Kidney epithelial cell (primary cell): ENCODE measurements around the gene DAAM2. TPM values are rescaled to one million over a fixed set of nuclear protein-coding genes. Genes with fewer than 3 reads are reported as not detected.

Source experiments
- DNase-seq: peaks from one replicate; pipeline ENCODE4 v3.0.0-alpha.2; 2010; ENCODE audit warnings: low read depth
- H3K27me3 ChIP-seq: 2 replicates; pipeline ENCODE4 v1.6.0; 2011; ENCODE audit warnings: low read length; ENCODE audit not compliant: control insufficient read depth, insufficient read depth
- H3K36me3 ChIP-seq: 2 replicates; pipeline ENCODE4 v1.5.1; 2011; ENCODE audit warnings: low read length; ENCODE audit not compliant: control insufficient read depth, insufficient read depth
- H3K4me3 ChIP-seq: 2 replicates; pipeline ENCODE4 v1.5.1; 2011; ENCODE audit warnings: low read depth, mild to moderate bottlenecking, control low read depth, low read length
- total RNA-seq: library from RNA; depleted of rRNA; stranded (reverse); fragments of >200 nt; gene quantifications from 2 replicates; pipeline ENCODE4 v1.2.3, GENCODE V29; 2015
- TF ChIP-seq, protein P1 (sequence below): IDR thresholded peaks from 2 replicates; pipeline ENCODE4 v1.5.1; 2011; ENCODE audit warnings: mild to moderate bottlenecking, moderate library complexity, low read length, control low read depth, inconsistent platforms; ENCODE audit not compliant: insufficient read depth, poor library complexity, severe bottlenecking

DAAM2 gene
- total RNA-seq, 1 donor from 2014 or later = 1.3 TPM

DNA sequence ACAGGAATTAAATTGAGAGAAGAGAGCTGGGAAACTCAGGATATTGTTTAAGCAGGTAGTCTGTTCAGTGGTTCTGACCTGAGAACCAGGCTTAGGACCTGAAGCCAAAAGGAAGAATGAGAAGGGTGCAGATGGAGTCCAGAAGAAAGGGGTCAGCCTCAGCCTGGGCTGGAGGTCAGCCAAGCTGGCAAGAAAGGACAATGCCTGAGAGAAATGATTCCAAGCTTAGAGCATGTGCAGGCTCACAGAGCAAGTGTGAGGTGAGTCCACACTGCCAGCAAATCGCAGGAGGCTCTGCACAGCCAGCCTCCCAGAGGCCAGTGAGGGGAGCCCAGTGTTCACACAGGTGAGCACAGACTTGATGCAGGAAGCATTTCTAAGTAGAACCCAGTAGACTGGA lies 47.3 kb downstream of the DAAM2 start:
- no peaks in the 10 kb centered on the region for H3K36me3 ChIP-seq
- TF ChIP-seq, protein P1, sequence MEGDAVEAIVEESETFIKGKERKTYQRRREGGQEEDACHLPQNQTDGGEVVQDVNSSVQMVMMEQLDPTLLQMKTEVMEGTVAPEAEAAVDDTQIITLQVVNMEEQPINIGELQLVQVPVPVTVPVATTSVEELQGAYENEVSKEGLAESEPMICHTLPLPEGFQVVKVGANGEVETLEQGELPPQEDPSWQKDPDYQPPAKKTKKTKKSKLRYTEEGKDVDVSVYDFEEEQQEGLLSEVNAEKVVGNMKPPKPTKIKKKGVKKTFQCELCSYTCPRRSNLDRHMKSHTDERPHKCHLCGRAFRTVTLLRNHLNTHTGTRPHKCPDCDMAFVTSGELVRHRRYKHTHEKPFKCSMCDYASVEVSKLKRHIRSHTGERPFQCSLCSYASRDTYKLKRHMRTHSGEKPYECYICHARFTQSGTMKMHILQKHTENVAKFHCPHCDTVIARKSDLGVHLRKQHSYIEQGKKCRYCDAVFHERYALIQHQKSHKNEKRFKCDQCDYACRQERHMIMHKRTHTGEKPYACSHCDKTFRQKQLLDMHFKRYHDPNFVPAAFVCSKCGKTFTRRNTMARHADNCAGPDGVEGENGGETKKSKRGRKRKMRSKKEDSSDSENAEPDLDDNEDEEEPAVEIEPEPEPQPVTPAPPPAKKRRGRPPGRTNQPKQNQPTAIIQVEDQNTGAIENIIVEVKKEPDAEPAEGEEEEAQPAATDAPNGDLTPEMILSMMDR = no peak
- H3K27me3 ChIP-seq = no peaks in the 10 kb centered on the region
- DNase-seq = no peak
- no peak overlapping the region for H3K4me3 ChIP-seq

- Histone ChIP-seq H3K4me3 (no peak overlapping the region), H3K27me3 (no peaks in the 10 kb centered on the region), H3K36me3 (no peaks in the 10 kb centered on the region)
- DNase-seq = no peak
- TF ChIP-seq, protein P1 = no peak
Measured at GRCh38 chr6:39840781-39841180, 48.6 kb downstream of the DAAM2 start.

GRCh38 chr6:39841291-39841690 lies 49.1 kb downstream of the DAAM2 start:
- Histone ChIP-seq H3K27me3 (no peaks in the 10 kb centered on the region), H3K36me3 (no peaks in the 10 kb centered on the region), H3K4me3 (no peak overlapping the region)
- no peak for DNase-seq
- TF ChIP-seq, protein P1 = no peak

GRCh38 chr6:39841923-39842322 lies 49.7 kb downstream of the DAAM2 start:
- DNase-seq = no peak
- Histone ChIP-seq H3K36me3 (no peaks in the 10 kb centered on the region), H3K27me3 (no peaks in the 10 kb centered on the region), H3K4me3 (no peak overlapping the region)
- TF ChIP-seq, protein P1 = no peak

DNA sequence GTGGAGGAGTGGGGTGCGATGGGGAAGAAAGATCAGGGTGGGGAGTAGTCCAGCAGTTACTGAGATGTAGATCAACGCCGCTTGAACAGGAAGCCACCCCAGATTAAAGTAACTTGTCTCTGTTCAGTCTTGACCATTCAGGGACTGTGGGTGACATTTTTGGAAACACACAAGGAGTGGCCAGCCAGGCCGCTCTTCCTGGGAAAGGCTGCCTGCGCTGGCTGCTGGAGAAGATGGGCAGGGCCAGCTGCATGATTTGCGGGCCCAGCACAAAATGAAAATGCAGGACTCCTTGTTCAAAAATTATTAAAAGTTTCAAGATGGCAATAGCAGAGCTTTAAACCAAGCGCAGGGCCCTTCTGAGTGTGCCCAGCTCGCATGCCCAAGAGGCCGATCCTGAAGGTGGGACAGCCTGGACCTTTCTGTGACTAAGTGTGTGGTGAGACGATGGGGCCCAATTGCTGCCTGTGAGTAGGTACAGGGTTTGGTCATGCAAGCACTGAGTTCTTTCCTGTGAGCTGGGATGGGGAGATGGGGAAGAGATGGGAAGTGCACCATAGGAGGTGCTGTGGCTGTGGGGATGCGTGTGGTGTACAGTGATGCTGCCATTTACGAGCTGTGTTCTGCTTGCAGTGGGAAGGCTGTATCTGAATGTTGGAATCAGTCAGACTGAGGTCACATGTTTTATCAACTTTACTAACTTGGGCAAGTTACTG lies 51.3 kb downstream of the DAAM2 start:
- Histone ChIP-seq H3K4me3 (no peak overlapping the region), H3K36me3 (no peaks in the 10 kb centered on the region), H3K27me3 (no peaks in the 10 kb centered on the region)
- TF ChIP-seq, protein P1 = no peak
- no peak for DNase-seq

DNA sequence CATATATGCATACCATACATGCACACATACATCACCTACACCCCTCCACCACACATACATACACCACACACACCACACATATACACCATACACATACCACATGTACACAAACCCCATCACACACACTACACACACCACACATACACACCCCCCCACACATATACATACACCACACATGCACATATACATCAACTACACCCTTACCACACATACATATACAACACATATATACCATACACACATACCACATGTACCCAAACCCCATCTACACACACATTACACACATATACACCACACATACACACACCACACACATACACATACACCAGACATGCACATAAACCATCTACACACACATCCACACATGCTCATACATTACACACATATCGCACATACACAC lies 52.7 kb downstream of the DAAM2 start:
- TF ChIP-seq, protein P1 = no peak
- H3K36me3 ChIP-seq = no peaks in the 10 kb centered on the region
- DNase-seq = no peak
- H3K27me3 ChIP-seq = no peaks in the 10 kb centered on the region
- H3K4me3 ChIP-seq = no peak overlapping the region
